GM23338 (cell line): ENCODE measurements around the gene KCNIP3. TPM values are rescaled to one million over a fixed set of nuclear protein-coding genes. Genes with fewer than 3 reads are reported as not detected.

Experiments used
- ATAC-seq: fragments of 200-7000 bp; cut with Tn5 transposase; 3 replicates; pipeline ENCODE4 v1.9.1; 2020
- DNase-seq: peaks from one replicate; pipeline ENCODE4 v3.0.0-alpha.2; 2015; ENCODE audit warnings: low spot score
- H2AFZ ChIP-seq: fragments of 200-600 bp; sonication (generic); 2 replicates; pipeline ENCODE4 v1.8.0; 2016; ENCODE audit warnings: antibody characterized with exemption, mild to moderate bottlenecking, moderate library complexity
- H3F3A ChIP-seq: fragments of 200-600 bp; sonication (generic); replicated peaks from 2 replicates; pipeline ENCODE4 v1.8.0; 2017; ENCODE audit warnings: antibody characterized with exemption, mixed run types, low read depth
- H3K27ac ChIP-seq: fragments of 200-600 bp; sonication (generic); 2 replicates; pipeline ENCODE4 v1.6.1; 2016; ENCODE audit warnings: low read depth
- H3K27me3 ChIP-seq: fragments of 200-600 bp; sonication (generic); 2 replicates; pipeline ENCODE4 v1.8.0; 2016; ENCODE audit warnings: mild to moderate bottlenecking, mixed run types, moderate library complexity; ENCODE audit not compliant: insufficient read depth
- H3K36me3 ChIP-seq: fragments of 200-600 bp; sonication (generic); 2 replicates; pipeline ENCODE4 v1.8.0; 2016; ENCODE audit warnings: mild to moderate bottlenecking; ENCODE audit not compliant: insufficient read depth
- H3K4me1 ChIP-seq: fragments of 200-600 bp; sonication (generic); 2 replicates; pipeline ENCODE4 v1.8.0; 2016; ENCODE audit warnings: mild to moderate bottlenecking, moderate library complexity; ENCODE audit not compliant: insufficient read depth
- H3K4me2 ChIP-seq: fragments of 200-600 bp; sonication (generic); 2 replicates; pipeline ENCODE4 v1.7.1; 2017; ENCODE audit warnings: mixed run types
- H3K4me3 ChIP-seq: fragments of 200-600 bp; sonication (generic); 2 replicates; pipeline ENCODE4 v1.6.1; 2016; ENCODE audit warnings: mixed run types
- H3K79me2 ChIP-seq: fragments of 200-600 bp; sonication (generic); replicated peaks from 2 replicates; pipeline ENCODE4 v1.8.0; 2017; ENCODE audit warnings: mild to moderate bottlenecking; ENCODE audit not compliant: insufficient read depth
- H3K9me2 ChIP-seq: fragments of 200-600 bp; sonication (generic); 2 replicates; pipeline ENCODE4 v1.8.0; 2017; ENCODE audit not compliant: insufficient read depth
- H4K20me1 ChIP-seq: fragments of 200-600 bp; sonication (generic); replicated peaks from 2 replicates; pipeline ENCODE4 v1.8.0; 2017; ENCODE audit warnings: mild to moderate bottlenecking; ENCODE audit not compliant: insufficient read depth
- H3K27ac Mint-ChIP-seq: 2 replicates; pipeline ENCODE4 v1.8.0; 2020; ENCODE audit warnings: inconsistent platforms, mild to moderate bottlenecking, moderate library complexity, mixed read lengths
- H3K27me3 Mint-ChIP-seq: 3 replicates; pipeline ENCODE4 v1.8.0; 2022; ENCODE audit warnings: low read depth, mild to moderate bottlenecking, moderate library complexity, mixed read lengths, inconsistent platforms; ENCODE audit not compliant: insufficient read depth, poor library complexity
- H3K36me3 Mint-ChIP-seq: 3 replicates; pipeline ENCODE4 v1.8.0; 2021; ENCODE audit warnings: low read depth, mild to moderate bottlenecking, inconsistent platforms, moderate library complexity, mixed read lengths
- H3K4me1 Mint-ChIP-seq: 3 replicates; pipeline ENCODE4 v1.8.0; 2020; ENCODE audit warnings: mild to moderate bottlenecking, inconsistent platforms, mixed read lengths
- H3K4me3 Mint-ChIP-seq: 3 replicates; pipeline ENCODE4 v1.8.0; 2021; ENCODE audit warnings: moderate library complexity, mild to moderate bottlenecking, inconsistent platforms, mixed read lengths
- H3K9me3 Mint-ChIP-seq: 3 replicates; pipeline ENCODE4 v1.8.0; 2020; ENCODE audit warnings: moderate library complexity, mild to moderate bottlenecking, inconsistent platforms, mixed read lengths
- CREB1 ChIP-seq: fragments of 250-450 bp; sonication (Bioruptor Pico); IDR thresholded peaks from 2 replicates; pipeline ENCODE4 v1.5.0; 2020; ENCODE audit warnings: low read depth, mild to moderate bottlenecking, moderate library complexity
- EZH2 ChIP-seq: fragments of 200-600 bp; sonication (generic); IDR thresholded peaks from one replicate; pipeline ENCODE4 v1.8.0; 2017; ENCODE audit warnings: antibody characterized with exemption, mild to moderate bottlenecking, low read depth; ENCODE audit not compliant: unreplicated experiment
- JUNB ChIP-seq: IDR thresholded peaks from one replicate; pipeline ENCODE4 v1.6.1; 2016; ENCODE audit warnings: antibody characterized with exemption; ENCODE audit not compliant: unreplicated experiment
- POLR2AphosphoS5 ChIP-seq: IDR thresholded peaks from 2 replicates; pipeline ENCODE4 v1.6.1; 2016; ENCODE audit warnings: antibody characterized with exemption, low read depth
- ZNF114 ChIP-seq: fragments of 250-450 bp; sonication (Bioruptor Pico); IDR thresholded peaks from 2 replicates; pipeline ENCODE4 v1.5.0; 2020; ENCODE audit warnings: mild to moderate bottlenecking, moderate library complexity
- ZNF331 ChIP-seq: fragments of 250-450 bp; sonication (Bioruptor Pico); IDR thresholded peaks from 2 replicates; pipeline ENCODE4 v1.5.0; 2020; ENCODE audit warnings: low read depth, mild to moderate bottlenecking, moderate library complexity
- polyA plus RNA-seq: library from polyadenylated mRNA; unstranded; fragments of >200 nt; fragmentation: Nextera tagmentation; extraction: Ambion mirVana; gene quantifications from 2 replicates; pipeline ENCODE4 v1.2.1, GENCODE V29; 2016
- total RNA-seq: library from RNA; depleted of rRNA; stranded (reverse); fragments of >200 nt; shearing (Covaris generic); gene quantifications from 2 replicates; pipeline ENCODE4 v1.2.3, GENCODE V29; 2014
- TF ChIP-seq, protein P1 (sequence below): fragments of 250-450 bp; sonication (Bioruptor Pico); IDR thresholded peaks from 2 replicates; pipeline ENCODE4 v1.5.0; 2020; ENCODE audit warnings: mild to moderate bottlenecking, moderate library complexity
- TF ChIP-seq, protein P2 (sequence below): IDR thresholded peaks from one replicate; pipeline ENCODE4 v1.6.1; 2018; ENCODE audit warnings: antibody characterized with exemption; ENCODE audit not compliant: unreplicated experiment
- TF ChIP-seq, protein P3 (sequence below): IDR thresholded peaks from 2 replicates; pipeline ENCODE4 v1.6.1; 2016; ENCODE audit warnings: antibody characterized with exemption

The KCNIP3 gene
- total and polyA plus RNA-seq, 2 experiments from 2014 or later, result 0.32 to 0.83 TPM

- no peak overlapping the region for H2AFZ ChIP-seq
- H3K79me2 ChIP-seq, result no peaks in the 10 kb centered on the region
- no peak overlapping the region for H3K27ac Mint-ChIP-seq
- no peak overlapping the region for H3K4me2 ChIP-seq
- TF ChIP-seq, protein P1, sequence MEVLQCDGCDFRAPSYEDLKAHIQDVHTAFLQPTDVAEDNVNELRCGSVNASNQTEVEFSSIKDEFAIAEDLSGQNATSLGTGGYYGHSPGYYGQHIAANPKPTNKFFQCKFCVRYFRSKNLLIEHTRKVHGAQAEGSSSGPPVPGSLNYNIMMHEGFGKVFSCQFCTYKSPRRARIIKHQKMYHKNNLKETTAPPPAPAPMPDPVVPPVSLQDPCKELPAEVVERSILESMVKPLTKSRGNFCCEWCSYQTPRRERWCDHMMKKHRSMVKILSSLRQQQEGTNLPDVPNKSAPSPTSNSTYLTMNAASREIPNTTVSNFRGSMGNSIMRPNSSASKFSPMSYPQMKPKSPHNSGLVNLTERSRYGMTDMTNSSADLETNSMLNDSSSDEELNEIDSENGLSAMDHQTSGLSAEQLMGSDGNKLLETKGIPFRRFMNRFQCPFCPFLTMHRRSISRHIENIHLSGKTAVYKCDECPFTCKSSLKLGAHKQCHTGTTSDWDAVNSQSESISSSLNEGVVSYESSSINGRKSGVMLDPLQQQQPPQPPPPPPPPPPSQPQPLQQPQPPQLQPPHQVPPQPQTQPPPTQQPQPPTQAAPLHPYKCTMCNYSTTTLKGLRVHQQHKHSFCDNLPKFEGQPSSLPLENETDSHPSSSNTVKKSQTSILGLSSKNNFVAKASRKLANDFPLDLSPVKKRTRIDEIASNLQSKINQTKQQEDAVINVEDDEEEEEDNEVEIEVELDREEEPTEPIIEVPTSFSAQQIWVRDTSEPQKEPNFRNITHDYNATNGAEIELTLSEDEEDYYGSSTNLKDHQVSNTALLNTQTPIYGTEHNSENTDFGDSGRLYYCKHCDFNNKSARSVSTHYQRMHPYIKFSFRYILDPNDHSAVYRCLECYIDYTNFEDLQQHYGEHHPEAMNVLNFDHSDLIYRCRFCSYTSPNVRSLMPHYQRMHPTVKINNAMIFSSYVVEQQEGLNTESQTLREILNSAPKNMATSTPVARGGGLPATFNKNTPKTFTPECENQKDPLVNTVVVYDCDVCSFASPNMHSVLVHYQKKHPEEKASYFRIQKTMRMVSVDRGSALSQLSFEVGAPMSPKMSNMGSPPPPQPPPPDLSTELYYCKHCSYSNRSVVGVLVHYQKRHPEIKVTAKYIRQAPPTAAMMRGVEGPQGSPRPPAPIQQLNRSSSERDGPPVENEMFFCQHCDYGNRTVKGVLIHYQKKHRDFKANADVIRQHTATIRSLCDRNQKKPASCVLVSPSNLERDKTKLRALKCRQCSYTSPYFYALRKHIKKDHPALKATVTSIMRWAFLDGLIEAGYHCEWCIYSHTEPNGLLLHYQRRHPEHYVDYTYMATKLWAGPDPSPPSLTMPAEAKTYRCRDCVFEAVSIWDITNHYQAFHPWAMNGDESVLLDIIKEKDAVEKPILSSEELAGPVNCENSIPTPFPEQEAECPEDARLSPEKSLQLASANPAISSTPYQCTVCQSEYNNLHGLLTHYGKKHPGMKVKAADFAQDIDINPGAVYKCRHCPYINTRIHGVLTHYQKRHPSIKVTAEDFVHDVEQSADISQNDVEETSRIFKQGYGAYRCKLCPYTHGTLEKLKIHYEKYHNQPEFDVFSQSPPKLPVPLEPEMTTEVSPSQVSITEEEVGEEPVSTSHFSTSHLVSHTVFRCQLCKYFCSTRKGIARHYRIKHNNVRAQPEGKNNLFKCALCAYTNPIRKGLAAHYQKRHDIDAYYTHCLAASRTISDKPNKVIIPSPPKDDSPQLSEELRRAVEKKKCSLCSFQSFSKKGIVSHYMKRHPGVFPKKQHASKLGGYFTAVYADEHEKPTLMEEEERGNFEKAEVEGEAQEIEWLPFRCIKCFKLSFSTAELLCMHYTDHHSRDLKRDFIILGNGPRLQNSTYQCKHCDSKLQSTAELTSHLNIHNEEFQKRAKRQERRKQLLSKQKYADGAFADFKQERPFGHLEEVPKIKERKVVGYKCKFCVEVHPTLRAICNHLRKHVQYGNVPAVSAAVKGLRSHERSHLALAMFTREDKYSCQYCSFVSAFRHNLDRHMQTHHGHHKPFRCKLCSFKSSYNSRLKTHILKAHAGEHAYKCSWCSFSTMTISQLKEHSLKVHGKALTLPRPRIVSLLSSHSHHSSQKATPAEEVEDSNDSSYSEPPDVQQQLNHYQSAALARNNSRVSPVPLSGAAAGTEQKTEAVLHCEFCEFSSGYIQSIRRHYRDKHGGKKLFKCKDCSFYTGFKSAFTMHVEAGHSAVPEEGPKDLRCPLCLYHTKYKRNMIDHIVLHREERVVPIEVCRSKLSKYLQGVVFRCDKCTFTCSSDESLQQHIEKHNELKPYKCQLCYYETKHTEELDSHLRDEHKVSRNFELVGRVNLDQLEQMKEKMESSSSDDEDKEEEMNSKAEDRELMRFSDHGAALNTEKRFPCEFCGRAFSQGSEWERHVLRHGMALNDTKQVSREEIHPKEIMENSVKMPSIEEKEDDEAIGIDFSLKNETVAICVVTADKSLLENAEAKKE, result no peak
- TF ChIP-seq, protein P2, sequence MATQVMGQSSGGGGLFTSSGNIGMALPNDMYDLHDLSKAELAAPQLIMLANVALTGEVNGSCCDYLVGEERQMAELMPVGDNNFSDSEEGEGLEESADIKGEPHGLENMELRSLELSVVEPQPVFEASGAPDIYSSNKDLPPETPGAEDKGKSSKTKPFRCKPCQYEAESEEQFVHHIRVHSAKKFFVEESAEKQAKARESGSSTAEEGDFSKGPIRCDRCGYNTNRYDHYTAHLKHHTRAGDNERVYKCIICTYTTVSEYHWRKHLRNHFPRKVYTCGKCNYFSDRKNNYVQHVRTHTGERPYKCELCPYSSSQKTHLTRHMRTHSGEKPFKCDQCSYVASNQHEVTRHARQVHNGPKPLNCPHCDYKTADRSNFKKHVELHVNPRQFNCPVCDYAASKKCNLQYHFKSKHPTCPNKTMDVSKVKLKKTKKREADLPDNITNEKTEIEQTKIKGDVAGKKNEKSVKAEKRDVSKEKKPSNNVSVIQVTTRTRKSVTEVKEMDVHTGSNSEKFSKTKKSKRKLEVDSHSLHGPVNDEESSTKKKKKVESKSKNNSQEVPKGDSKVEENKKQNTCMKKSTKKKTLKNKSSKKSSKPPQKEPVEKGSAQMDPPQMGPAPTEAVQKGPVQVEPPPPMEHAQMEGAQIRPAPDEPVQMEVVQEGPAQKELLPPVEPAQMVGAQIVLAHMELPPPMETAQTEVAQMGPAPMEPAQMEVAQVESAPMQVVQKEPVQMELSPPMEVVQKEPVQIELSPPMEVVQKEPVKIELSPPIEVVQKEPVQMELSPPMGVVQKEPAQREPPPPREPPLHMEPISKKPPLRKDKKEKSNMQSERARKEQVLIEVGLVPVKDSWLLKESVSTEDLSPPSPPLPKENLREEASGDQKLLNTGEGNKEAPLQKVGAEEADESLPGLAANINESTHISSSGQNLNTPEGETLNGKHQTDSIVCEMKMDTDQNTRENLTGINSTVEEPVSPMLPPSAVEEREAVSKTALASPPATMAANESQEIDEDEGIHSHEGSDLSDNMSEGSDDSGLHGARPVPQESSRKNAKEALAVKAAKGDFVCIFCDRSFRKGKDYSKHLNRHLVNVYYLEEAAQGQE, result no peak
- TF ChIP-seq CREB1 (CRISPR knock-in tag) (no peak), ZNF331 (CRISPR knock-in tag) (no peak), ZNF114 (CRISPR knock-in tag) (no peak), EZH2 (no peak), JUNB (no peak), POLR2AphosphoS5 (no peak)
- TF ChIP-seq, protein P3, sequence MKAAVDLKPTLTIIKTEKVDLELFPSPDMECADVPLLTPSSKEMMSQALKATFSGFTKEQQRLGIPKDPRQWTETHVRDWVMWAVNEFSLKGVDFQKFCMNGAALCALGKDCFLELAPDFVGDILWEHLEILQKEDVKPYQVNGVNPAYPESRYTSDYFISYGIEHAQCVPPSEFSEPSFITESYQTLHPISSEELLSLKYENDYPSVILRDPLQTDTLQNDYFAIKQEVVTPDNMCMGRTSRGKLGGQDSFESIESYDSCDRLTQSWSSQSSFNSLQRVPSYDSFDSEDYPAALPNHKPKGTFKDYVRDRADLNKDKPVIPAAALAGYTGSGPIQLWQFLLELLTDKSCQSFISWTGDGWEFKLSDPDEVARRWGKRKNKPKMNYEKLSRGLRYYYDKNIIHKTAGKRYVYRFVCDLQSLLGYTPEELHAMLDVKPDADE, result no peak
- no peak overlapping the region for H3K4me3 ChIP-seq
- H3K9me3 Mint-ChIP-seq, result no peaks in the 10 kb centered on the region
- H3K9me2 ChIP-seq, result no peaks in the 10 kb centered on the region
- H3K4me1 Mint-ChIP-seq, result peaks cover 7% of the 10 kb centered on the region
- H3K27ac ChIP-seq, result no peak overlapping the region
- DNase-seq (no peak), ATAC-seq (no peak)
- no peaks in the 10 kb centered on the region for H3K27me3 ChIP-seq
- no peaks in the 10 kb centered on the region; the same call in 1 of the 2 replicates for H3K4me1 ChIP-seq
- H3K4me3 Mint-ChIP-seq, result no peak overlapping the region
- H3F3A ChIP-seq, result no peaks in the 10 kb centered on the region
- H3K27me3 Mint-ChIP-seq, result peaks cover 7% of the 10 kb centered on the region
- H3K36me3 Mint-ChIP-seq, result no peaks in the 10 kb centered on the region; the same call in 2 of the 3 replicates
- H4K20me1 ChIP-seq, result no peaks in the 10 kb centered on the region
- H3K36me3 ChIP-seq, result no peaks in the 10 kb centered on the region
Measured at GRCh38 chr2:95281786-95282185, 15.4 kb upstream of the KCNIP3 start.
